NCI-H2081 treated with DMSO at 0.1 percent for 48 hours (cell line): ENCODE data around the gene CFAP20DC.
A peak's percentile ranks its signal among the peaks of the same experiment; 100 is the strongest.
"Not testable (repeated sequence)": the region's sequence is repeated elsewhere in the genome, so short reads cannot be mapped to it uniquely, and the experiment has no call there.

Experiments used
- DNase-seq: peaks from one replicate; lab custom pipeline; 2025; lab: John Stamatoyannopoulos, UW

The CFAP20DC gene

DNA sequence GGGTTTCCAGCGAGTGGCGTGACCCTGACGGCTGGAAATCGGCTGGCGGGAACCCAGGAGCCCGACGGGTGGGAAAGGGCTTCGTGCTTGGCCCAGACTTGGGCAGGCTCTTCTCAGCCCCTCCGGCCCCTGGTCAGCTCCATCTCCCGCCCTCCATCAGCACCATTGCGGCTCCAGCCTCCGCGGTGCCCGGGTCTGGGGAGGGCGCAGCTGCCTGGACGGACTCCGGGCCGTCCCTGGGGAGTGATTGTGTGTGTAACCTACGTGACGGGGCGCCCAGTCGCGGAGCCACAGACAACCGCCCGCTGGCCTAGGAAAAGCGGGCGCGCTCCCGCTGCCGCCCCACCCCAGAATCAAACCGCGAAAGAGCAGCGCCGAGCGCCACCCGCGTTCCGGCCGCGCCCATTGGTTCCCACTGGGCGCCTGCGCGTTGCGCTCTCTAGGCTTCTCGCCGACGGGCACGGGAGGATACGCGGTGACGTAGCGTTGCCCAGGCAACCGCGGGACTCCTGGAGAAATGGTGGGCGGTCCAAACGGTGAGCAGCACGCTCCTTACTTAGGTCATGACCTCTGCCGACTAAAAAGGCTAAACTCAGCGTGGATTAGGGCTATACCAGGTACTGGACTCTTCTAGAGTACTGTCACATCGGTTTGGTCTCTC is at the start of gene CFAP20DC:
TSS of gene CFAP20DC (minus strand) at position 355 of the 661 bp plus-strand sequence. CDS start 394 bp downstream, outside the sequence.
- peak; percentile 61 for DNase-seq

DNA sequence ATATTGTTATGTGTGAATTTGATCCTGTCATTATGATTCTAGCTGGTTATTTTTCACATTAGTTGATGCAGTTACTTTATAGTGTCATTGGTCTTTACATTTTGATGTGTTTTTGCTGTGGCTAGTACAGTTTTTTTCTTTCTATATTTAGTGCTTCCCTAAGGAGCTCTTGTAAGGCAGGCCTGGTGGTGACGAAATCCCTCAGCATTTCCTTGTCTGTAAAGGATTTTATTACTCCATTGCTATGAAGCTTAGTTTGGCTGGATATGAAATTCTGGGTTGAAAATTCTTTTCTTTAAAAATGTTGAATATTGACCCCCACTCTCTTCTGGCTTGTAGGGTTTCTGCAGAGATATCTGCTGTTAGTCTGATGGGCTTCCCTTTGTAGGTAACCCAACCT is 48.7 kb upstream of the CFAP20DC start:
- not testable (repeated sequence) for DNase-seq

DNA sequence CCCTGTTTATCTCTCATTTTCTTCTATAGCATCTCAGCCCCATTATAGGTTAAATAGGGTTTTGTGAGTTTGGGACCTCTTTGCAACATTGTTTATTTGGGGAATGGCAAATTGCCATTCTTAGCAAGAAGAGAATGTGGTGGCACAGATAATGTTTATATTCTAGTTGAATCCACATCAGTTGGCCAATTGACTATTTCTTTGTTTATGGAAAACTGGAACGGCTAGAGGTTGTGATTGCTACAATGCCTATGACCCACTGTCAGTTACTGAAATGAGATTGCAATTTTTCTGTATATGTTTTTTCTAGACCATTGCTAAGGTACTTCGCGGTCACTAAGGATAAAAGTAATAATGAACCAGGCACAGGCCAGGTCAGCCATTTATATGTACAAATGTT is 44.6 kb upstream of the CFAP20DC start:
- no peak for DNase-seq

DNA sequence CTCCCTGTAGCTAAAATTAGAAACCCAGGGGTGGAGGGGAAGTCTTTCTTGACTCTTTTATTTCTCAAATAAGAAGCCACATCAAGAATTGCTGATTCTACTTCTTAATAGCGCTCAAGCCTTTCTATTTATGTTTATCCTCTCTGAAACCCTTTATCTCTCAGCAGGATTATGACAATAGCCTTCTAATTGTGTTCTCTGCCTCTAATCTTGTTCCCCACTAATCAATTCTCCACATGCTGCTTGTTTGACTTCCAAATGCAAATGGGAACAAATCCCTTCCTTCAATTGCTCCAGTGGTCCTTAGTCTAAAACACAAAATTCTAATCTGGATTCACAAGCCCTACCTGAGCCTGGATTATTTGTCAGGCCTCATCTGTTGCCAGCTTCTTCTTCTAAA is 43.7 kb upstream of the CFAP20DC start:
- no peak for DNase-seq

DNA sequence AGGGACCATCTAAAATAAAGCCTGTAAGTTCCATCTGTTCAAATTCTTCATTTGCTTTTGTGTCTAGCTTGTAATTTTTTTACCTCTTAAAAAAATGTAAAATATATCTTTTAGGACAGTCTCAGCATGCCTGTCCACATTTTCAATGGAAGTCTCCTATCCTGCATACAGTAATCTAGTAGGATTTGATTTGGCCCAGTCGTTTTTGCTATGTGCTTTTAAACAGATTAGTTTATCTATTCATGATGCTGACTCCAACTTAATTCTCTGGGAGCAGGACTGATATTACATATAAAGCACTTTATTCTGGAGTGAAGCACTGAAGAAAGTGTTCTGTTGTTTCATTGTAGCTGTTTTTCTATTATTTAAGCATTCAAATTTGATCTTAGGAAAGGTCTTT is 38.9 kb upstream of the CFAP20DC start:
- DNase-seq: no peak

DNA sequence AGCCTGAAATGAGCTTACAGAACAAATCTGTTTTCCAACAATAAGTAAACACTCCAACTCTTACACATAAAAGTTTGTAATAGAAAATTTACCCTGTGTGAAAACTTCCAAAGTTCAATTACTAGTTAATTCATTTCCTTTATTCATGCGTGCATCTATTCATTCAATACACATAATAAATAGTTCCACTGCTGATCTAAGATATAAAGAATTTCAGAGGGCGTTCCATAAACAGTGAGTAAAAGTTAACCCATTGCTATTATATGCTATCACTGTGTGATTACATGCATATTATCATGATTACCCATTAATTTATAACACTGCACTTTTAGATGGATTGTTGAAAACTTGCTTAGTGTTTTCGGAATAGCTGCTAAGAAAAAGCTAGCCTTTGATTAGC is 36.2 kb upstream of the CFAP20DC start:
- DNase-seq: no peak

DNA sequence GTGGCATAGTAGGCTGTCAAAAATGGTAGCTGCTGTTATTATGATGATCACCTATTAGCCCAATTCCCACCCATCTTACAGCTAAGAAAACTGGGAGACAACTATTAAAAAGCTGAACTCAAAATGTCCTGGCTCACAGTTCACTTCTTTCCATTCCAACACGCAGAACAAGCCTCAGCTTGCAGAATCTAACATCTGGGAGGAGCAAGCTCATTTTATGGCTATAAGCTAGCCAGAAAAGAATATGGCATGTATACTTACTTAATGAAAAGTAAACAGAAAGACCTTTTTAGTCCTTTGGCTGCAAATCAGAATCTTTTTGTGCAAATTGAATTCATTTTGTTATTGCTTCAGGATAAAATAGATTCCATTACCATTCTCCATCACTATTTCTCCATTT is 34.8 kb upstream of the CFAP20DC start:
- DNase-seq: no peak

DNA sequence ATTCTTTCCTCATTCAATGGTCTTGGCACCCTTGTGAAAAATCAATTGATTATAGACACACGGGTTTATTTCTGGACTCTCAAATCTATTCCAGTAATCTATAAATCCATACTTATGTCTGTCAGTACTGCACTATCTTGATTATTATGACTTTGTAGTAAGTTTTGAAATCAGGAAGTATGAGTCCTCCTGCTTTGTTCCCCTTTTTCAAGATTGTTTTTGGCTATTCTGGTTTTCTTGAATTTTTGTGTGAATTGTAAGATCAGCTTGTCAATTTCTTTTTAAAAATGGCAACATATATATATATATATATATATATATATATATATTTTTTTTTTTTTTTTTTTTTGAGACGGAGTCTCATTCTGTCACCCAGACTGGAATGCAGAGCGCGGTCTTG is 32.3 kb upstream of the CFAP20DC start:
- no peak for DNase-seq

DNA sequence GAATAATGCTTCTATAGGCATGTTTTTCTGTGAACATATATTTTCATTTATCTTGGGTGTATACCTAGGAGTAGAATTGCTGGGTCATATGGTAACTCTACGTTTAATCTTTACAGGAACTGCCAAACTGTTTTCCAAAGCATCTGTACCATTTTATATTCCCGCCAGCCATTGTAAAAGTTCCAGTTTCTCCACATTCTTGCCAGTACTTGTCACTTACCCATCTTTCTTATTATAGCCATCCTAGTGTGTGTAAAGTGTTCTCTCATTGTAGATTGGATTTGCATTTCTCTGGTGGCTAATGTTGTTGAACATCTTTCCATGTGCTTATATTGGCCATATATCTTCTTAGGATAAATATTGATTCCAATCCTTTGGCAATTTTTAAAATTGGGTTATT is 31.2 kb upstream of the CFAP20DC start:
- no peak for DNase-seq

DNA sequence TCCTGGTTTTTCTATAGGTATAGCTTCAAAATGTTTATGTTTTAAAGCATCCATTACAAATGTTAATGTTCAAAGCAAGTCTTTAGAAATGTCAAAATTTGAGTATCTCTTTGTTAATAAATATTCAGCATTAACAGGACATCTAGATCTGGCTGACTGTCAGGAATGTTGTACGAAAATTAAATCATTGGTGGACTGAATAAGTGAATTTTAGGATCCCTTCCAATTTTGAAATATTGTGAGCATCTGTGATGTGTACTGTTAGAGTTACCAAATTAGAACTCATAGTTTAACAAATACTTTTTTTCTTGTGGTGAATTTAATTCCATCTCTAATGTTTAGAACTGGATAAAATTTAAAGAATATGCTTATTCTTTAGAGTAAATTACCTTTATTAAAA is 30.1 kb upstream of the CFAP20DC start:
- DNase-seq: no peak

DNA sequence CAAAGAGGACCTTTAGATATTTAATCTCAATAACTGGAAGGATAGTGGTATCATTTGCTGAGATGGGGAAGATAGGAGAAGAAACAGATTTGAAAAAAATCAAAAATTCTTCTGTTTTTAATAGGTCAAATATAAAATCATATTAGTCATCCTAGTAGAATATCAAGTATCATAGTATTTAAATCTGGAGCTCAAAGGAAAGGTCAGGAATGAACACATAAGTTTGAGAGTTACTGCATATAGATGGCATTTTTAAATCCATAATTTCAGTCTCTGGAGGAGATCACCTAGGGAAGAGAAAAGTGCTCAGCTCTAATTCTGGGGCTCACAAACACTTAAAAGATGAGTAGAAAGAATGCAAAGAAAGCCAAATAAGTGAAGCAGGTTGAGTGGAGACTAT is 24.9 kb upstream of the CFAP20DC start:
- no peak for DNase-seq

DNA sequence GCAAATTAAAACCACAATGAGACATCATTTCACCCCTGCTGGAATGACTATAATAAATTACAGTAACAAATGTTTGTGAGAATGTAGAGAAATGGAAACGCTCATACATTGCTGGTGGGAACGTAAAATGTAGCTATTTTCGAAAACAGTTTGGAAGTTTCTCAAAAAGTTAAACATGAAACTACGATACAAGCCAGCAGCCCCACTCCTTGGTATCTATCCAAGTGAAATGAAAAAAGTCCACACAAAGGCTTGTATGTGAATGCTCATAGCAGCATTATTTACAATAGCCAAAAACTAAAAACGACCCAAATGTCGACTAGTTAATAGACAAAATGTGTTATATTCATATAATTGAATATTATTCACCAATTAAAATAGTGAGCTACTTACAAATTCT is 22.9 kb upstream of the CFAP20DC start:
- DNase-seq: no peak

DNA sequence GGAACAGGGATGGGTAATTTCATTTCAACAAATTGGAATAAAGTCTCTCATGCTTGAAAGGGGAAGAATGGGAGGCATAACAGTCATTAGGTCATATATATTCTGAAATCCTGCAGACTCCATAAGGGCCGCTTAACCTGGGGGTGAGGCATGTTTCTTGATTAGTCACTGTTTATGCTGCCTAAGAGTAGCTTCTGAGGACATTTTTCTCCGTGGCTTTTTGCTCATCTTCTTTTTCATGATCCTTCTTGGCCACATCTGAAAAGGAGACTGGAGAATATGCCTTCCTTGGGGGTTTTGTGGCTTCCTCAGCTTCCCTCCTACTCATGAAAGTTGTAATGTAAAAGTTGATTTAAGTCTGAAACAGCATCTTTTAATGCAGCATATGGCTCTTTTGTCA is 20.0 kb upstream of the CFAP20DC start:
- no peak for DNase-seq

DNA sequence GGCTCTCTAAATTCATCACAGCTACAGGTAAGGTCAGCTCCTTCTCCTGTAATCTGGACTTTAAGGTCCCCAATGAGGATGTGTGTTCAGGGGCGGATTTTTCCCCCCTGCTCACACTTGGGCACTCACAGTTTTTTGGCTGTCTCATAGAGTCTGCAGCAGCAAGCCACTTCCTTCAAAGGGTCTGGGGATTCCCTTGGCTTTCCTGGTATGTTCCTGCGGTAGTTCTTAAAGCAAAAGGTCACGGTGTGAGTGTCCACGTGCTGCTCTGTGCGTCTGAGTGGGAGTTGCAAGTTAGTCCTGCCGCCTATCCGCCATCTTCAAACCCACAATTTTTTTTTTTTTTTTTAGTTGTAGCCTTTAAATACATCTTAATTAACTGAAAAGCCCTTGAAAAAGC is 15.4 kb upstream of the CFAP20DC start:
- no peak for DNase-seq

DNA sequence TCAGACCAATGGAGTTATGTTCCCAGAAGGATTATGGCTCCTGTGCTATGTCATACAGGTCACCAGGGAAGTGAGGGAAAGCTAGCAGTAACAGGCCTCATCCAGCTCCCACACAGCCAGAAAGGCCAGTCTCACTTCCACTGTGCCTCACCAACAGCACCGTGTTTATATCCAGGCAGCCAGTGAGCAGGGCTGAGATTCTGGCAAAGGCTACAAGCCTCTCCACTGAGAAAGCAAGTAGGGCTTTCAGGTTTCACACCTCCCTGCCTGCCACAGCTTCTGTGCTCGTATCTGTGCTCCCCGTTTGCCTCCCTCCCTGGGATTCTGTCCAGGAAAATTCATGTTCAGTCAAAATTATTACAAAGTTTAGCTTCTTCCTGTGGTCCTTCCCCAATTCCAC is 14.9 kb upstream of the CFAP20DC start:
- DNase-seq: no peak

DNA sequence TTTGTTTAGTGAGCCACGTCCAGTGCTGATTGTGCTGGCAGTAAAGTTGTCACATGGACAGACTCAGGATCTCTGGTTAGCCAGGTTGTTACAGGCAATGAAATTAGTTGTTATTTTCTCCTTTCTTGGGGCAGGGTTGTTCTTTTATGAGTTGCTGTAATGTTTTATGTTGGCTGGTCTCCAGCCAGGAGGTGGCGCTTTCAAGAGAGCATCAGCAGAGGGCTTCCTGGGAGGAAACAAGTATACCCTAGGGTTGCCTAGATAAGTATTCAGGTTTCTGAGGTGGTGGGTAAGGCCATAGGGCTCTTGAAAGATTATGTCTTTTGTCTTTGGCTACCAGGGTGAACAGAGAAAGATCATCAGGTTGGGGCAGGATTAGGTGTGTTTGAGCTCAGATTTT is 14.5 kb upstream of the CFAP20DC start:
- no peak for DNase-seq

DNA sequence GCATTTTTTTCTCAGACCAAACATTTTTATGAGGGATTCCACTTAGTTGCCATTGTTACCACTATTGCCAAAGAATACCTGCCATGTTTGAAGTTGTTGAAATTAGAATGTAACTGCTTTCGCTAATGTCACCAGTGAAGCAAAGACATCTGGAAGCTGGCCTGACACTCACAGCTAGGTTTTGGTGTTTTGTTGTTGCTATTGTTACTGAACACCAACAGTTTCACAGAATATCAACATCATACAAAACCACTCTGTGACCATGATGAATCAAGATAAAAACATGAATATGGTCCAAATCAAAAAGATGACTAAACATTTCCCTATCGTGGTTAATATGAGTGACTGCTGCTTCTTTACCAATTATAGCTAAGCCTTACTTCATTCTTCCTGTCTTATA is 6.9 kb upstream of the CFAP20DC start:
- DNase-seq: no peak

DNA sequence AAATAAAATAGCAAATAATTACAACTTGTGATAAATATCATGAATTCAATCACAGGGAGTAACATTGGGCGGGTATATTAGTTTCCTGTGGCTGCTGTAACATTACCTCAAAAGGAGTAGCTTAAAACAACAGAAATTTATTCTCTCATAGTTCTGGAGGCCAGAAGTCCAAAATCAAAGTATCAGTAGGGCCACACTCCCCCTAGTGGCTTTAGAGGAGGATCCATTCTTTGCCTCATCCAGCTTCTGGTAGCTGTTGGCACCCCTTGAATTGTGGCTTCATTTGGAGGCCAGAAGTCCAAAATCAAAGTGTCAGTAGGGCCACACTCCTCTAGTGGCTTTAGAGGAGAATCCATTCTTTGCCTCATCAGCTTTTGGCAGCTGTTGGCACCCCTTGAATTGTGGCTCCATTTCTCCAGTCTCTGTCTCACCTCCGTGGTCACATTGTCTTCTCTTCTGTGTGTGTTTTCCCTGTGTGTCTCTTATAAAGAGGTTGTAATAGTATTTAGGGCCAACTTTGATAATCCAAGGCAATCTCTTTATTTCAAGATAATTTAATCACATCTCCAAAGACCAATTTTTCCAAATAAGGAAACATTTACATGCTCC is 3.1 kb upstream of the CFAP20DC start:
- no peak for DNase-seq

DNA sequence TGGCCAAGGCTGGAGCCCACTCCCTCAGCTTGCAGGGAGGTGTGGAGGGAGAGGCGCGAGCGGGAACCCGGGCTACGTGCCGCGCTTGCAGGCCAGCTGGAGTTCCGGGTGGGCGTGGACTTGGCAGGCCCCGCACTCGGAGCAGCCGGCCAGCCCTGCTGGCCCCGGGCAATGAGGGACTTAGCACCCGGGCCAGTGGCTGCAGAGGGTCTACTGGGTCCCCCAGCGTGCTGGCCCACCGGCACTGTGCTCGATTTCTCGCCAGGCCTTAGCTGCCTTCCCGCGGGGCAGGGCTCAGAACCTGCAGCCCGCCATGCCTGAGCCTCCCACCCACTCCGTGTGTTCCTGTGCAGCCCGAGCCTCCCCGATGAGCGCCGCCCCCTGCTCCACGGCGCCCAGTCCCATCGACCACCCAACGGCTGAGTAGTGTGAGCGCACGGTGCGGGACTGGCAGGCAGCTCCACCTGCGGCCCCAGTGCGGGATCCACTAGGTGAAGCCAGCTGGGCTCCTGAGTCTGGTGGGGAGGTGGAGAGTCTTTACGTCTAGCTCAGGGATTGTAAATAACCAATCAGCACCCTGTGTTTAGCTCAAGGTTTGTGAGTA is 1.1 kb upstream of the CFAP20DC start:
- DNase-seq: not testable (repeated sequence)

DNA sequence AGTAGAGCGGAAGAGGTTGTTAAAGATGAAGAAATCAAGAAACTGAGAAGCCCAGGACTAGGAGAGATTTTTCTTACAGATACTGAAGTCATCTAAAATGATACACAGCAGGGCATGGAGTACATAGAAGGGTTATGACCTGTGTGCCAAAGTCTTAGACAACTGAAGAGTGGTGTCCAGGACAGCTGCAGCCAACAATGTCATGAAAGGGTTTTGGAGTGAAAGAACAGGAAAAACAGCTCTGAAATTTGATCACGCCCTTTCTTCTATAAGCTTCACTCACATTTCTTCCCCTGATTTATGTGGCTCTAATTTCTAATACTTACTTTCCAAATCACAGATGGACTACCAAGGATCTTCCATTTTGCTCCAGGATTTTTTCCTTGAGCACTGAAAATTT is 3.0 kb downstream of the CFAP20DC start:
- DNase-seq: no peak

DNA sequence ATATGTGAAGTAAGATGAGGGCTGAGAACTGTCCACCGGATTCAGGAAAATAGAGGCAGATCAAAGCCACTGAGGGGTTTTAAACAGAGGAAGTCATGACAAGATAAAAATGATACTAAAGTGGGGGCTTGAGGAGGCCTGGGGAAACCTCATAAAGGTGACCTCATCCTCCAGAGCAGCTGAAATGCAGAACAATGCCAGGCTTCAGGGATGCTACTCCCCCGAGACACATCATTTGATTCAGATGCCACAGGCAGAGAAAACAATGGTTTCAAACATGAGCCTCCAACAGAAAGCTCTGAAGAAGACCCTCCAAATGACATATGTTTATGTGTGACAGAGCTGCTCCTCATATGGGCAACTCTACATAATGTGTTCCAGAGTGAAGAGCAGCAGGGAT is 6.4 kb downstream of the CFAP20DC start:
- peak; percentile 23 for DNase-seq

DNA sequence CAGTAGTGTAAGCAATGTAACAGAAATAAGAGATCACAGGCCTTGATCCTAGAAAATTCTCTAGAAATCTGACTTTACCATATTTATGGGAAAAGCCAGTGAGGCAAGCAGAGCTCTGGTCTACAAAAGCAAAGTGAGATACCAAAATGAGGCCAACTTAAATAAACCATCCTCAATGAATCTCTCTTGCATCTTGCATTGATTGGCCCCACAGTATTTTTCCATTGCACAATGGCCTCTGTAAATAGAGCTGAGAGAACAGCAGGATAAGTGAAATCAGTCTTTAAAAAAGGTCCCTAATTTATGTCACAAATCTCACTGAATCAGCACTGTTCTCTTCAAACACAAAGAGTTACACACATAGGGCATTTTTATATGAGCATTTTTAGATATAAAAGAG is 8.9 kb downstream of the CFAP20DC start:
- DNase-seq: no peak

DNA sequence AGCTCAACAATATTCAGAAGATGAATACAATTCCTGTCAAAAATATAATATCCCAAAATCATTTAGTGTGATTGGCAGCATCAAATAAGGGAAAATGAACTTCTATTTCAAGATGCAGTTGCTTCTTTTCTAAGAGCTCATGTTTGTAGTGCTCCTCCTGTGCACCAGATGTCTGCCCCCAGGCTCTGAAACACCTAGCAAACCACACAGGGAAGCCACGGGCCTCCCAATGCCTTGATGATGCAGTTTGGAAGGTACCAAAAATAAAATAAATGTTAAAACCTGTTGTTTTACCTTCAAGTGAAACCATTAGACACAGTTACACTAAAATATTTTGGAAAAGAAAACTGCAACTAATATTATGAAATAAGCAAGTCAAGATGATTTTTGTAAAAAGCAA is 22.2 kb downstream of the CFAP20DC start:
- DNase-seq: no peak

DNA sequence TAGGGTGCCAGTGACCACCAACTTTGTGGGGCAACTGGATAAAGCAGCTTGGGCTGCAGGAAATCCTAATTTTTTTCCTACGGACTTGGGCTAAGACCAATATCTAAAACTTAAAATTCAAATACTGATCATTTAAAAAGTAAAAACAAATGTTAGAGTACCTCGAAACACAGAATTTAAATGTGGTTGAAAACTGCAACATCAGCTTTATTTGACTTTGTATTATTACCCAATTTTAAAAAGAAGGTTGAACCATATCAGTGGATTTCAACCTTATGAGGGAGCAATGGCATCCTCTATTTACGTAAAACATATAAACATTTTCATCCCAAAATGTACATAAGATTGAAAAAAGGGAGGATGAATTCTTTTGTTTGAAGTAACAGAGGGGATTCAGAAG is 26.2 kb downstream of the CFAP20DC start:
- no peak for DNase-seq
